Measurements from ENCODE around the gene POU2F3. TPM values are rescaled to one million over a fixed set of nuclear protein-coding genes. Genes with fewer than 3 reads are reported as not detected.

The POU2F3 gene
- total RNA-seq, 1 donor from 2014 or later: not detected

DNA sequence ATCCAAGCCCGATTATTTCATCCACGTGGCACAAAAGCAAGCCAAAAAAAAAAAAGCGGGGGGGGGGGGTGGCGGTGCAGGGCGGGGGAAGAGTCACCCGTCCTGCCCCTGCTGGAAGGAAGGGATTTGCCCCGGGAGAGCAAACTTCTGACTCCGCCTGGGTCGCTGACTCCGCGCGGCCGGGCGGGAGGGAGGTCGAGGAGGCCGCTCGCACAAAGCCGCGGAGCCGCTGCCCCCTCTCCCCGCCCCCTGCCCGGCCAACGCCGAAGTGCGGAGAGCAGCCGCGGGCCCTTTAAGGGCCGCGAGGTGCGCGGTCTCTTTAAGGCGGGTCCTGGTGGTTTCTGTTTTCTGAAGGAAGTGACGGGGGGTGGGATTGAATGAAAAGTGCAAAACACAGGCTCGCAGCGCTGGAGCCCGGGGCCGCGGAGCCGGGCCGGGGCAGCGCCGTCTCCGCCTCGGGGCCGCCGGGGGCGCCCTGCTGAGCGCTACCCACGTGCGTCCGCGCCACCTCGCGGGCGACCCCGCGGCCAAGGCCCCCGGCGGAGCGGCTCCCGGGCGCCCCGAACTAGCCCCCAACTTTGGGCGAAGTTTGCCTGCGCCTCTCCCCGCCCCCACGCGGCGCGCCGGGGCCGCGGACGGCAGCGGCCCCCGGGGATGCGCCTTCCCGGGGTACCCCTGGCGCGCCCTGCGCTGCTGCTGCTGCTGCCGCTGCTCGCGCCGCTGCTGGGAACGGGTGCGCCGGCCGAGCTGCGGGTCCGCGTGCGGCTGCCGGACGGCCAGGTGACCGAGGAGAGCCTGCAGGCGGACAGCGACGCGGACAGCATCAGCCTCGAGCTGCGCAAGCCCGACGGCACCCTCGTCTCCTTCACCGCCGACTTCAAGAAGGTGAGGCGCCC lies 29.1 kb upstream of the POU2F3 start, which contains the start of gene OAF:
OAF (plus strand) TSS at position 407 of the 896 bp plus-strand sequence; CDS start at position 655, 248 bp downstream.
- DNase-seq: peak; percentile 73

GRCh38 chr11:120211522-120212258 lies 28.2 kb upstream of the POU2F3 start:
- Mint-ChIP-seq H3K4me3 (ENCODE audit: unreplicated experiment) (peak overlapping the region; percentile 90), H3K4me1 (ENCODE audit: low read depth, unreplicated experiment) (peaks cover 4% of the 10 kb centered on the region), H3K27ac (ENCODE audit: unreplicated experiment) (no peak overlapping the region), H3K9me3 (ENCODE audit: unreplicated experiment) (peaks cover 10% of the 10 kb centered on the region), H3K27me3 (ENCODE audit: unreplicated experiment) (peaks cover 24% of the 10 kb centered on the region), H3K36me3 (ENCODE audit: unreplicated experiment) (no peaks in the 10 kb centered on the region)
- no peak for TF ChIP-seq CTCF (IDR thresholded peaks at IDR 0.05; ENCODE audit: partially characterized antibody, unreplicated experiment)
- no peak for DNase-seq

More for the DNA sequence above, 29.1 kb upstream of the POU2F3 start, which contains the start of gene OAF:
- H3K4me1 Mint-ChIP-seq (ENCODE audit: low read depth, unreplicated experiment): peaks cover 4% of the 10 kb centered on the region
- peaks cover 24% of the 10 kb centered on the region for H3K27me3 Mint-ChIP-seq (ENCODE audit: unreplicated experiment)
- no peak for TF ChIP-seq CTCF (IDR thresholded peaks at IDR 0.05; ENCODE audit: partially characterized antibody, unreplicated experiment)
- H3K36me3 Mint-ChIP-seq (ENCODE audit: unreplicated experiment): no peaks in the 10 kb centered on the region
- H3K9me3 Mint-ChIP-seq (ENCODE audit: unreplicated experiment): peaks cover 10% of the 10 kb centered on the region
- peak within 1 kb of the TSS; percentile 90 for H3K4me3 Mint-ChIP-seq (ENCODE audit: unreplicated experiment)
- peak within 1 kb of the TSS; percentile 33 for H3K27ac Mint-ChIP-seq (ENCODE audit: unreplicated experiment)

DNA sequence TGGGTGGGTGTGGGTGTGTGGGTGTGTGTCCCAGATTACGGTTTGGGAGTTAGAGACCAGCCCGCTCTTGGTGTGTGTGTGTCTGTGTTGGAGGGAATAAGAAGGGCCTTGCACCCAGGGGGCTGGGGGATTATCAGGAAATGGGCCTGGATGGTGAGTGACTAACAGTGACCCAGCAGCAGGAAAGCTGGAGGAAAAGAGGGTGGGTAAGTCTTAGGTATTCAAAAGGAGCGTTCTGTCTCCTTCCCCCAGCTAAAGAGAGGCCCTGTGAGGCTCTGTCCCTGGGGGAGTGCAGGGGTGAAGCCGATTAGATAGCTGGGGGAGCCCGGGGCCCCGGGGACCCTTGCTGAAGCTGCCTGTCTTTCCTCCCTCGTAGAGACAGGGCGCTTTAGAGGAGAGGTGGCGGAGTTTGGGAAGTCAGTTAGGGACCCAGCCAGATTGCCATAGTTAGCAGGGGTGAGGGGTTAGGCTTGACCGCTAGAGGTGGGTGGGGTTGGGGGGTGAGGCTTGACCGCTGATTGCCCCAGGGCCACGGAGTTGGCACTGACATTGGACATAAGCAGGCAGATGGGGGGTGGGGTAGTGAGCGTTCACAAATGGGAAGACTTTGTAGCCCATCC lies 27.6 kb upstream of the POU2F3 start:
- TF ChIP-seq CTCF (IDR thresholded peaks at IDR 0.05; ENCODE audit: partially characterized antibody, unreplicated experiment): no peak
- DNase-seq: no peak
- Mint-ChIP-seq H3K9me3 (ENCODE audit: unreplicated experiment) (peaks cover 10% of the 10 kb centered on the region), H3K4me3 (ENCODE audit: unreplicated experiment) (no peak overlapping the region), H3K27me3 (ENCODE audit: unreplicated experiment) (peaks cover 24% of the 10 kb centered on the region), H3K27ac (ENCODE audit: unreplicated experiment) (no peak overlapping the region), H3K4me1 (ENCODE audit: low read depth, unreplicated experiment) (peaks cover 4% of the 10 kb centered on the region), H3K36me3 (ENCODE audit: unreplicated experiment) (no peaks in the 10 kb centered on the region)

DNA sequence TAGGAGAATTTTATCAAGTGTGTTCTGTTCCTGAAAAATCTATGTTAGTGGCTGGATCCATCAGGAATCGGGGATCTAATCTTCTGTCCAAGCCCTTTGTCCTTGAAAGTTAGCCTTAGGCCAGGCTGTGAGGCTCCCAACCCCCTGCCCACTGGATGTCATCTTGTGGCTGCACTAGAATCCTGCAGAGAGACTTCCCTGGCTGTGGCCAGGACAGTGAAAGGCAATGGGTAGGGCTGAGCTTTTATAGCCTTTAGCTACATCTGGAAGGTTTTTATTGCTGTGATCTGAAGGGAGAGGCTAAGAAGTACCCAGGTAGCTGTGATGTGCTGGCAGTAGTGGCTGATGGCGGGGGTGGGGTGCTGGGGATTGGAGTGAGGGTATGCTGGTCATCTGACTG lies 27.0 kb upstream of the POU2F3 start:
- Mint-ChIP-seq H3K4me3 (ENCODE audit: unreplicated experiment) (no peak overlapping the region), H3K9me3 (ENCODE audit: unreplicated experiment) (peaks cover 10% of the 10 kb centered on the region), H3K36me3 (ENCODE audit: unreplicated experiment) (no peaks in the 10 kb centered on the region), H3K27ac (ENCODE audit: unreplicated experiment) (no peak overlapping the region), H3K4me1 (ENCODE audit: low read depth, unreplicated experiment) (peaks cover 4% of the 10 kb centered on the region), H3K27me3 (ENCODE audit: unreplicated experiment) (peaks cover 24% of the 10 kb centered on the region)
- TF ChIP-seq CTCF (IDR thresholded peaks at IDR 0.05; ENCODE audit: partially characterized antibody, unreplicated experiment): no peak
- no peak for DNase-seq

All from glutamatergic neuron (in vitro differentiated cells).